Gastrocnemius medialis (tissue), 4 donors: ENCODE data around the gene DHRS12. TPM values are rescaled to one million over a fixed set of nuclear protein-coding genes. Genes with fewer than 3 reads are reported as not detected.

Experiments
- ATAC-seq, 2 donors: fragments of 150-250 bp; one replicate each; pipeline ENCODE4 v1.9.1; 2016
- DNase-seq, 2 donors: peaks; one replicate each; pipeline ENCODE4 v3.0.0-alpha.2; 2019
- H3K27ac ChIP-seq, 4 donors: fragments of 200-600 bp; sonication (generic); 1 replicate in 1 of 4; 2 replicates in 3 of 4; pipeline ENCODE4 v1.5.1; 2016 to 2018; ENCODE audit warnings: mild to moderate bottlenecking in 2 of 4, moderate library complexity in 1 of 4
- H3K27me3 ChIP-seq, 3 donors: fragments of 200-600 bp; sonication (generic) in 2 of 3; 1 replicate in 1 of 3; 2 replicates in 2 of 3; pipeline versions ENCODE4 v1.5.1 to v1.6.0; 2016 to 2019; ENCODE audit warnings: mild to moderate bottlenecking in 1 of 3, moderate library complexity in 1 of 3
- H3K36me3 ChIP-seq, 2 donors: fragments of 200-600 bp; sonication (generic) in 1 of 2; one replicate each; pipeline ENCODE4 v1.5.1; 2017 to 2018
- H3K4me1 ChIP-seq, 2 donors: fragments of 200-600 bp; sonication (generic) in 1 of 2; one replicate each; pipeline ENCODE4 v1.5.1; 2016 to 2017; ENCODE audit warnings: mild to moderate bottlenecking in 2 of 2
- H3K4me3 ChIP-seq, 4 donors: fragments of 200-600 bp; sonication (generic) in 3 of 4; 1 replicate in 1 of 4; 2 replicates in 3 of 4; pipeline ENCODE4 v1.5.1; 2016 to 2019; ENCODE audit warnings: mild to moderate bottlenecking in 2 of 4
- H3K9me3 ChIP-seq, 3 donors: fragments of 200-600 bp; sonication (generic) in 2 of 3; 1 replicate in 1 of 3; 2 replicates in 2 of 3; pipeline ENCODE4 v1.5.1; 2016 to 2019
- POLR2A ChIP-seq, 2 donors: fragments of 450-650 bp; IDR thresholded peaks; one replicate each; pipeline ENCODE4 v1.6.1; 2017; ENCODE audit warnings: antibody characterized with exemption in 2 of 2, mild to moderate bottlenecking in 2 of 2, moderate library complexity in 2 of 2
- in situ Hi-C, 4 donors: fragments of 200-750 bp; cut with MboI; loops; one replicate each; pipeline versions ENCODE4 v1.15.0 to v1.8.0; 2017; ENCODE audit warnings: low sequenced_read_pairs in 4 of 4
- intact Hi-C: fragments of 100-400 bp; cut with DNase I; formaldehyde crosslinking; loops from one replicate; pipeline ENCODE4 v1.15.1; 2023; ENCODE audit warnings: low total_unique reads
- total RNA-seq, 4 donors: library from RNA; depleted of rRNA; stranded (reverse); fragments of >200 nt; gene quantifications; one replicate each; pipeline versions ENCODE4 v1.1.0 to v1.2.3, GENCODE V29; 2016
- TF ChIP-seq, protein P1 (sequence below), 5 experiments: fragments of 450-650 bp in 3 of 5; fragments of 200-600 bp in 2 of 5; sonication (generic) in 2 of 5; IDR thresholded peaks in 4 of 5; conservative IDR thresholded peaks in 1 of 5; 1 replicate in 4 of 5; 2 replicates in 1 of 5; pipeline ENCODE4 v1.5.1; 2016 to 2019; ENCODE audit warnings: antibody characterized with exemption in 5 of 5, mild to moderate bottlenecking in 3 of 5, moderate library complexity in 3 of 5

The DHRS12 gene
- total RNA-seq, 4 donors from 2014 or later, result 1.8 to 6.0 (median 4.7) TPM

- intact Hi-C loops (no loop called here), in situ Hi-C loops (no loop called here)
- Histone ChIP-seq H3K4me3 (no peak overlapping the region), H3K36me3 (no peaks in the 10 kb centered on the region), H3K27ac (no peak overlapping the region), H3K4me1 (peaks cover 5 to 8% of the 10 kb centered on the region in 2 donors), H3K27me3 (no peaks in the 10 kb centered on the region), H3K9me3 (no peaks in the 10 kb centered on the region)
- no peak for TF ChIP-seq POLR2A (IDR thresholded peaks at IDR 0.05)
- TF ChIP-seq, protein P1, sequence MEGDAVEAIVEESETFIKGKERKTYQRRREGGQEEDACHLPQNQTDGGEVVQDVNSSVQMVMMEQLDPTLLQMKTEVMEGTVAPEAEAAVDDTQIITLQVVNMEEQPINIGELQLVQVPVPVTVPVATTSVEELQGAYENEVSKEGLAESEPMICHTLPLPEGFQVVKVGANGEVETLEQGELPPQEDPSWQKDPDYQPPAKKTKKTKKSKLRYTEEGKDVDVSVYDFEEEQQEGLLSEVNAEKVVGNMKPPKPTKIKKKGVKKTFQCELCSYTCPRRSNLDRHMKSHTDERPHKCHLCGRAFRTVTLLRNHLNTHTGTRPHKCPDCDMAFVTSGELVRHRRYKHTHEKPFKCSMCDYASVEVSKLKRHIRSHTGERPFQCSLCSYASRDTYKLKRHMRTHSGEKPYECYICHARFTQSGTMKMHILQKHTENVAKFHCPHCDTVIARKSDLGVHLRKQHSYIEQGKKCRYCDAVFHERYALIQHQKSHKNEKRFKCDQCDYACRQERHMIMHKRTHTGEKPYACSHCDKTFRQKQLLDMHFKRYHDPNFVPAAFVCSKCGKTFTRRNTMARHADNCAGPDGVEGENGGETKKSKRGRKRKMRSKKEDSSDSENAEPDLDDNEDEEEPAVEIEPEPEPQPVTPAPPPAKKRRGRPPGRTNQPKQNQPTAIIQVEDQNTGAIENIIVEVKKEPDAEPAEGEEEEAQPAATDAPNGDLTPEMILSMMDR (IDR thresholded peaks at IDR 0.05 in 4 of 5, conservative IDR thresholded peaks at IDR 0.05 in 1 of 5), result no peak
- no peak for ATAC-seq
- DNase-seq, result no peak
These were observed 75.7 kb downstream of the DHRS12 start for GRCh38 chr13:51728275-51728673.

GRCh38 chr13:51727634-51728274, 76.2 kb downstream of the DHRS12 start:
- intact Hi-C loops (no loop called here), in situ Hi-C loops (no loop called here)
- ATAC-seq (no peak), DNase-seq (no peak)
- no peaks in the 10 kb centered on the region for H3K27me3 ChIP-seq
- TF ChIP-seq, protein P1 (IDR thresholded peaks at IDR 0.05 in 4 of 5, conservative IDR thresholded peaks at IDR 0.05 in 1 of 5), result no peak
- TF ChIP-seq POLR2A (IDR thresholded peaks at IDR 0.05), result no peak
- no peak overlapping the region for H3K4me3 ChIP-seq
- peaks cover 5 to 8% of the 10 kb centered on the region in 2 donors for H3K4me1 ChIP-seq
- no peak overlapping the region for H3K27ac ChIP-seq
- no peaks in the 10 kb centered on the region for H3K9me3 ChIP-seq
- H3K36me3 ChIP-seq, result no peaks in the 10 kb centered on the region

DNA sequence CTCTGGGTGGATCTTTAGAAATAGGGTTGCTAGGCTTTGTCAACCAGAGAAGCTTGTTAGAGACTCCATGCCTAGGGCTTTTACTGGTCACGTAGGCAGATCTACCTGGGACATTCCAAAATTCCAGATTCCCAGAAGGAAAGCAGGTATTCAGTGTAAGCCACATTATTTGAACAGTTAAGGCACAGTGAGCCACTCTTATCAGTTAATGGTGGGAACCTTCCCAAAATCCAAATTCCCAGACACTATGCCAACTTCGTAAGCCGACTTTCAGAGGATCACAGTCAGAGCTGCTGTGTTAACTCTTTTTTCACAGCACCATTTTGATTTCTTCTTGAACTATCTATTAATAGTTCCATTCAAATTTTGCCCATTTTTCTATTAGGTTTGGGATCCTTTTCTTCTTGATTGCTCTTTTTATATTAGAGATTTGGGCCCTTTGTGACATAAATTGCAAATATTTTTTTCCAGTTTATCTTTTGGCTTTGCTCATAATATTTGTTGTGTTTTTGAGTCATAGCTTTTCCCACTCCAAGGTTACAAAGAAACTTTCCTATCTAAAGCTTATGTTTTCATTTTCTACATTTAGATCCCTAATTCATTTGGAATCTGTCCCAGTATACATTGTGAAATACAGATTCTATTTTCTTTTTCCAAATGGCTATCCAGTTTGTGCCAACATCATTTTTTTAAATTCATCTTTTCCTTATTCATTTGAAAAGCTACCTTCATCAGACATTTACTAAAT, 77.3 kb downstream of the DHRS12 start:
- in situ Hi-C loops, result no loop called here
- H3K27ac ChIP-seq, result no peak overlapping the region
- no peak for ATAC-seq
- TF ChIP-seq POLR2A (IDR thresholded peaks at IDR 0.05), result no peak
- TF ChIP-seq, protein P1 (IDR thresholded peaks at IDR 0.05 in 4 of 5, conservative IDR thresholded peaks at IDR 0.05 in 1 of 5), result no peak
- no peaks in the 10 kb centered on the region for H3K27me3 ChIP-seq
- H3K4me3 ChIP-seq, result no peak overlapping the region
- intact Hi-C loops, result no loop called here
- no peaks in the 10 kb centered on the region for H3K36me3 ChIP-seq
- peaks cover 8 to 9% of the 10 kb centered on the region in 2 donors for H3K4me1 ChIP-seq
- no peak for DNase-seq
- H3K9me3 ChIP-seq, result no peaks in the 10 kb centered on the region

GRCh38 chr13:51724721-51725120, 79.2 kb downstream of the DHRS12 start:
- ATAC-seq (no peak), DNase-seq (no peak)
- Histone ChIP-seq H3K36me3 (no peaks in the 10 kb centered on the region), H3K9me3 (no peaks in the 10 kb centered on the region), H3K27me3 (no peaks in the 10 kb centered on the region), H3K4me1 (peaks cover 4 to 16% of the 10 kb centered on the region in 2 donors), H3K4me3 (no peak overlapping the region), H3K27ac (no peak overlapping the region)
- TF ChIP-seq POLR2A (IDR thresholded peaks at IDR 0.05), result no peak
- TF ChIP-seq, protein P1 (IDR thresholded peaks at IDR 0.05 in 4 of 5, conservative IDR thresholded peaks at IDR 0.05 in 1 of 5), result no peak
- intact Hi-C loops (loop anchor here (5.0 kb wide), 1 partner anchor 272 kb away; the partner anchor contains the start of gene INTS6), in situ Hi-C loops (no loop called here)
